ENCODE results near the gene RNF8.
A peak's percentile ranks its signal among the peaks of the same experiment; 100 is the strongest.

The RNF8 gene

DNA sequence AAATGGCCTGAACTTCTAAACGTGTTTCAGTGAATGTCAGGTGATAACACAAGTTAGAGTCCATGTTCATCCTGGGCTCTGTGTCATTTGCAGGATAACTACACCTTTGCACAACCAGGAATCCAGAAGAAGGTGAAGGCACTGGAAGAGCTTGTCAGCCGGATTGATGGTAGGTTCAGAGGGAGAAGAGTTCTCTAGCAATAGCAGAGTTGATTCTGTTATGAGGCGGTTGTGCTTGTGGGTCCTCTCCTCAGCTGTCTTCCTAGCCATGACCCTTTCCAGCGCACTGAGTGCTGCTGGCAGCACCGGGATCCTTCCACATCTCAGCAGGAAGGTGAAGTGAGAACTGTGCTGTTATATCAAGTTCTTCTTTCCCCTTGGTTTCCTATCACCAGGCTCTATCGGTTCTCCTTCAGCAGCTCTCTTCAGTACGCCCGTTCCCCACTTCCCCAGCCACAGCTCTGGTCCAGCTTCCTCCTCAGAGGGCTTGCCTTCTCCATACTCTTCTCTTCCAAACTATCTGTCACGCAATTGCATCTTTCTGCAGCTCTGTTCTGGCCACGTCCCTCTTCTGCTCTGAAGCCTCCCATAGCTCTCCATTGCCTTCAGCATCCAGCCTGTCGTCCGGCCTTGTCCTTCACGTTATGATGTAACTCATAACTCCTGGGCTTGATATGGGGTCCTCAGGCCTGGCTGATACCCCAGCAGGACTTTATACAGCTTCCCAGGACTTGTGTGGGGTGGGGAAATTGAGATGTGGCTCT lies 39.9 kb upstream of the RNF8 start:
- TF ChIP-seq, protein P1, sequence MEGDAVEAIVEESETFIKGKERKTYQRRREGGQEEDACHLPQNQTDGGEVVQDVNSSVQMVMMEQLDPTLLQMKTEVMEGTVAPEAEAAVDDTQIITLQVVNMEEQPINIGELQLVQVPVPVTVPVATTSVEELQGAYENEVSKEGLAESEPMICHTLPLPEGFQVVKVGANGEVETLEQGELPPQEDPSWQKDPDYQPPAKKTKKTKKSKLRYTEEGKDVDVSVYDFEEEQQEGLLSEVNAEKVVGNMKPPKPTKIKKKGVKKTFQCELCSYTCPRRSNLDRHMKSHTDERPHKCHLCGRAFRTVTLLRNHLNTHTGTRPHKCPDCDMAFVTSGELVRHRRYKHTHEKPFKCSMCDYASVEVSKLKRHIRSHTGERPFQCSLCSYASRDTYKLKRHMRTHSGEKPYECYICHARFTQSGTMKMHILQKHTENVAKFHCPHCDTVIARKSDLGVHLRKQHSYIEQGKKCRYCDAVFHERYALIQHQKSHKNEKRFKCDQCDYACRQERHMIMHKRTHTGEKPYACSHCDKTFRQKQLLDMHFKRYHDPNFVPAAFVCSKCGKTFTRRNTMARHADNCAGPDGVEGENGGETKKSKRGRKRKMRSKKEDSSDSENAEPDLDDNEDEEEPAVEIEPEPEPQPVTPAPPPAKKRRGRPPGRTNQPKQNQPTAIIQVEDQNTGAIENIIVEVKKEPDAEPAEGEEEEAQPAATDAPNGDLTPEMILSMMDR (IDR thresholded peaks at IDR 0.05; ENCODE audit: low read depth, low read length): no peak
- Histone ChIP-seq H3K27me3 (no peaks in the 10 kb centered on the region), H3K36me3 (peaks cover 9% of the 10 kb centered on the region), H3K4me1 (peaks cover 5% of the 10 kb centered on the region), H3K4me3 (ENCODE audit: low read depth, low read length) (no peak overlapping the region), H3K9me3 (no peaks in the 10 kb centered on the region)
- no peak for DNase-seq

DNA sequence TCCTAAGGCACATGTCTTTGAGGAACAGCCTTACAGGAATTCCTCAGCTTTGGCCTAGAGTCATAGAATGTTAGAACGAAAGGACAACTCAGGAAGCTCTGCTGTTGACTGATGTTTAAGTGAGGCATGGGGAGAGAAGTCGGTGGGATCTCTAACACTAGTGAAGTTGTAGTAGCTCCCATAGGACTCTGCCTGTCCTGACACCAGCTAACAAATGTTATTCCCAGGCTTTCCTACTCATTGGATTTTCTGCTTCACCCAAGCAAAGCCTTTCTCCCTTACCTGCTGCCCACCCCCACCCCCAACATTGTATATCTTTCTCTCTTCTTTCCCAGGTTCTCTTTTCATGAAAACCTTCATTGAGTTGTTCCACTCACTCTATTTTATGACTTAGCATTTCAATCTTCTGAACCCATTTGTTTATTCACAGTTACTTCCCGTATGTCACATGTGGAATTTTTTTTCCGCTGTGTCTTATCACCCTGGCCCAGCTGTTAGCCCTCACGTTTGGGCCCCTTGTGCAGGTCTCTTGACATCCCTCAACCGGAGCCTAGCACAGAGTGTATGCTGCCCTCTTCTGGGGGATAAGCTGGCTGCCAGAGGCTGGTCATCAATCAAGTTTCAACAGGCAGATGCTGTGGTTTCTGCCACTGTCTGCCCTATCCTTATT lies 39.2 kb upstream of the RNF8 start:
- no peak overlapping the region for H3K4me3 ChIP-seq (ENCODE audit: low read depth, low read length)
- H3K27me3 ChIP-seq: no peaks in the 10 kb centered on the region
- TF ChIP-seq, protein P1 (IDR thresholded peaks at IDR 0.05; ENCODE audit: low read depth, low read length): peak; percentile 80
- peaks cover 9% of the 10 kb centered on the region for H3K36me3 ChIP-seq
- H3K9me3 ChIP-seq: no peaks in the 10 kb centered on the region
- H3K4me1 ChIP-seq: peaks cover 10% of the 10 kb centered on the region
- DNase-seq: peak; percentile 54

DNA sequence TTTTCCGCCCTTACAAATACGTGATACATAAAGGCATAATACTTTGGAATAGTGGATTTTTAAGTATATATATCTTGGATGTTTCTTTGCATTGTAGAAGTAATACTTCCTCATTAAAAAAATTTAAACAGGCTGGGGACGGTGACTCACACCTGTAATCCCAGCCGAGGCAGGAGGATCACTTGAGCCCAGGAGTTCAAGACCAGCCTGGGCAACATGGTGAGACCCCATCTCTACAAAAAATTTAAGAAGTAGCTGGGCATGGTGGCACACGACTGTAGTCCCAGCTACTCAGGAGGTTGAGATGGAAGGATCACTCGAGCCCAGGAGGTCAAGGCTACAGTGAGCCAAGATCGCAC lies 38.6 kb upstream of the RNF8 start:
- H3K27me3 ChIP-seq: no peaks in the 10 kb centered on the region

DNA sequence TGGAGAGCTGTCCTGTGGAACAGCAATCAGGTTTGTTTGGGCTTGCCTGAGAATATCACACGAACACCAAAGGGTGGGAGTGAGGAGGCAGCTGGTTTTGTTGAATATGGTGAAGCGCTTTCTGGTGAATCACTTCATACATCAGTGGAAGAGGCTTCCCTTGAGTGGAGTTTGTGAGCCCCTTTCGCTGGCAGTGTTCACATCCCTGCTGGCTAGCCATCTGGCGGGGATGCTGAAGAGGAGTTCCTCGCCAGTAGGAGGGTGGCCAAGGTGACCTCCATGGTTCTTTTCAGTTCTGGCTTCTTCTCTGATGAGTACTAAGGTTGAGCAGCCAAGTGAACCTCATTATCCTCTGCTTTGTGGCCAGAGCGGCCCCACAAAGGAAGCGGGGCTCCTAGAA lies 37.7 kb upstream of the RNF8 start:
- no peaks in the 10 kb centered on the region for H3K27me3 ChIP-seq
- DNase-seq: no peak
- H3K4me3 ChIP-seq (ENCODE audit: low read depth, low read length): no peak overlapping the region
- no peaks in the 10 kb centered on the region for H3K9me3 ChIP-seq
- peaks cover 9% of the 10 kb centered on the region for H3K36me3 ChIP-seq
- H3K4me1 ChIP-seq: peaks cover 24% of the 10 kb centered on the region
- TF ChIP-seq, protein P1 (IDR thresholded peaks at IDR 0.05; ENCODE audit: low read depth, low read length): no peak

More for the DNA sequence above, 38.6 kb upstream of the RNF8 start:
- TF ChIP-seq, protein P1 (IDR thresholded peaks at IDR 0.05; ENCODE audit: low read depth, low read length): no peak
- Histone ChIP-seq H3K36me3 (peaks cover 9% of the 10 kb centered on the region), H3K4me3 (ENCODE audit: low read depth, low read length) (no peak overlapping the region), H3K4me1 (peaks cover 15% of the 10 kb centered on the region), H3K9me3 (no peaks in the 10 kb centered on the region)
- no peak for DNase-seq

DNA sequence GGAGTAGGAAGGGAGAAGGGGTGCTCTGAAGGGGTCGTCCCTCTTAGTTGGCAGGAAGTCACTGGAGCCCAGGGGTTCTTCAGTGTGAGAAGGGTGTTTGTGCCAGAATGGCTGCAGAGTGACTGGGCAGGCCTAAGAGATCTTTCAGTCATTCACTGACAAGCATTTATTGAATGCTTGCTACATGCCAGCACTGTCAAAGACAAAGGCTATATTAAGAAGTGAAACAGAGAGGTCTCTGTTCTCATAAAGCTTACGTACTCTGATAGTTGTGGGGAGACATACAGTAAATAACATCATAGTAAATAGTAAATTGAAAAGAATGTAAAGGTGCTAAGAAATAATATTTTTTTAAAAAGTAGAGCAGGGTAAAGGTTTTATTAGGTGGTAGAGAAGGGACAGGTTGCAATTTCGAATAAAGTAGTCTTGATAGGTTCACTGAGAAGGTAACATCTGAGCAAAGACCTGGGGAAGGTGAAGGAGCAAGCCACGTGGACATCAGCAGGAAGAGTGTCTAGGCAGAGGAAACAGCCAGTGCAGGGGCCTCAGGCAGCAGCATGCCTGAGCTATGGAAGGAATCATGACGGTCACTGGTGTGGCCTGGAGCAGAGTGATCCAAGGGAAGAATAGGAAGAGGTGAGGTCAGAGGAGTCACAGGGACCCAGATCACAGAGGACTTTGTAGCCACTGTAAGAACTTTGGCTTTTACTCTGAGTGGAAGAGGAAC lies 36.3 kb upstream of the RNF8 start:
- H3K27me3 ChIP-seq: no peaks in the 10 kb centered on the region
- no peak for DNase-seq
- H3K9me3 ChIP-seq: no peaks in the 10 kb centered on the region
- peaks cover 31% of the 10 kb centered on the region for H3K4me1 ChIP-seq
- TF ChIP-seq, protein P1 (IDR thresholded peaks at IDR 0.05; ENCODE audit: low read depth, low read length): no peak
- H3K4me3 ChIP-seq (ENCODE audit: low read depth, low read length): no peak overlapping the region
- H3K36me3 ChIP-seq: peaks cover 9% of the 10 kb centered on the region
